Activated CD8-positive, alpha-beta T cell treated with anti-CD3 and anti-CD28 coated beads for 36 hours (primary cell): Measurements from ENCODE around the gene PPA2. TPM values are rescaled to one million over a fixed set of nuclear protein-coding genes. Genes with fewer than 3 reads are reported as not detected.

Experiments
- ATAC-seq: fragments of 200-7000 bp; cut with Tn5 transposase; one replicate; pipeline ENCODE4 v1.10.0; 2021; ENCODE audit warnings: mild to moderate bottlenecking, moderate library complexity
- CTCF ChIA-PET: fragments of 350-600 bp; sonication (Branson Sonifier 250); formaldehyde crosslinking; loops from one replicate; lab custom pipeline; 2021; ENCODE audit warnings: antibody characterized with exemption; lab: Charles Lee
- POLR2A ChIA-PET: fragments of 350-600 bp; sonication (Branson Sonifier 250); formaldehyde crosslinking; loops from one replicate; lab custom pipeline; 2021; ENCODE audit warnings: antibody characterized with exemption; lab: Charles Lee
- DNase-seq: peaks from one replicate; pipeline ENCODE4 v3.0.0-alpha.2; 2020
- H3K27ac Mint-ChIP-seq: one replicate; pipeline ENCODE4 v1.8.0; 2021; ENCODE audit warnings: mild to moderate bottlenecking, mixed read lengths
- H3K27me3 Mint-ChIP-seq: one replicate; pipeline ENCODE4 v1.8.0; 2021; ENCODE audit warnings: mixed read lengths
- H3K36me3 Mint-ChIP-seq: one replicate; pipeline ENCODE4 v1.8.0; 2021; ENCODE audit warnings: low read depth, mixed read lengths
- H3K4me1 Mint-ChIP-seq: one replicate; pipeline ENCODE4 v1.8.0; 2021; ENCODE audit warnings: low read depth, mixed read lengths
- H3K4me3 Mint-ChIP-seq: one replicate; pipeline ENCODE4 v1.8.0; 2021; ENCODE audit warnings: mild to moderate bottlenecking, moderate library complexity, mixed read lengths
- H3K9me3 Mint-ChIP-seq: one replicate; pipeline ENCODE4 v1.8.0; 2021; ENCODE audit warnings: mixed read lengths
- CTCF ChIP-seq: fragments of 200-600 bp; IDR thresholded peaks from one replicate; pipeline ENCODE4 v1.8.0; 2022; ENCODE audit warnings: antibody characterized with exemption, mild to moderate bottlenecking
- intact Hi-C: fragments of 100-400 bp; cut with micrococcal nuclease; formaldehyde crosslinking; loops from one replicate; pipeline ENCODE4 v1.10.0; 2022
- total RNA-seq, 2 experiments: library from RNA; stranded (reverse); gene quantifications; one replicate each; pipeline ENCODE4 v1.2.3, GENCODE V29; 2021

The PPA2 gene
- total RNA-seq, 2 experiments from 2014 or later, result 114 to 117 TPM

DNA sequence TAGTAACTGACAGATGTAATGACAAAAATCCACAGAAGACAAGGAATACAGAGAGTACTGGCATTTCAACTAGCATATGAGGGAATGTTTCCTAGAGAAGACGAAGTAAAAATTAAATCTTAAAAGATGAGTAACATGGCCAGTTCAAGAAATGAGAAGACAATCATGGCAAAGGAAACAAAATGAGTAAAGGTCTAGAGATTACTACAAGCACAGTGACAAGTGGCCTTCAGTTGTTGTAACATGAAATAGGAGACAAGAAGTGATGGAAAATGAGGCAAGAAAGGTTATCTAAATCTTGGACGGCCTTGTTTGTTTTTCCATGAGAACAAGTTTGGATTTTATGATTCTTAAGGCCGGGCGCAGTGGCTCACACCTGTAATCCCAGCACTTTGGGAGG lies 81.0 kb downstream of the PPA2 start:
- POLR2A ChIA-PET, result no interaction called here

DNA sequence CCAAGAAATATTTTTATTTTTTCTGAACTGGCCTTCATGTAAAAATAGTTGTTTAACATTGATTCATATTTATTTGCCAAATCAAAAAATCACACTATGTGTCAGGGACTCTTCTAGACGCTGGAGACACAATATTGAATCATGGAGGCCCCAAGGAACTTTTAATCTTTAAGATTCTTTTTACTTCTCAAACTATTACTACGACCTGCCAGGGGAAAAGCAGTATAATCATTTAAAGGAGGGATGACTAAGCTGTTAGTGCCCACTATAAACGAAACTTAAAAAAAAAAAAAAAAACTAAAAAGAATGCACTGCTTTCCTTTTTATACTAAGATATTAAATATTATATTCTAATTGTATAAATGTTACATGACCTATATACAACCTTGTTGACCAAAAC lies 84.7 kb downstream of the PPA2 start:
- POLR2A ChIA-PET, result no interaction called here
- no peaks in the 10 kb centered on the region for H3K4me1 Mint-ChIP-seq
- intact Hi-C loops, result no loop called here
- ATAC-seq (peak; percentile 34), DNase-seq (no peak)
- TF ChIP-seq CTCF, result no peak
- H3K27me3 Mint-ChIP-seq, result no peaks in the 10 kb centered on the region
- H3K9me3 Mint-ChIP-seq, result no peaks in the 10 kb centered on the region
- peaks cover 42% of the 10 kb centered on the region for H3K36me3 Mint-ChIP-seq
- H3K27ac Mint-ChIP-seq, result peak overlapping the region; percentile 59
- CTCF ChIA-PET, result no interaction called here
- H3K4me3 Mint-ChIP-seq, result no peak overlapping the region

More for the DNA sequence above, 81.0 kb downstream of the PPA2 start:
- H3K27me3 Mint-ChIP-seq, result no peaks in the 10 kb centered on the region
- H3K4me1 Mint-ChIP-seq, result no peaks in the 10 kb centered on the region
- H3K27ac Mint-ChIP-seq, result no peak overlapping the region
- H3K9me3 Mint-ChIP-seq, result no peaks in the 10 kb centered on the region
- ATAC-seq, result no peak
- CTCF ChIA-PET, result no interaction called here
- DNase-seq, result no peak
- intact Hi-C loops, result no loop called here
- H3K36me3 Mint-ChIP-seq, result peaks cover 36% of the 10 kb centered on the region
- H3K4me3 Mint-ChIP-seq, result no peak overlapping the region
- no peak for TF ChIP-seq CTCF

DNA sequence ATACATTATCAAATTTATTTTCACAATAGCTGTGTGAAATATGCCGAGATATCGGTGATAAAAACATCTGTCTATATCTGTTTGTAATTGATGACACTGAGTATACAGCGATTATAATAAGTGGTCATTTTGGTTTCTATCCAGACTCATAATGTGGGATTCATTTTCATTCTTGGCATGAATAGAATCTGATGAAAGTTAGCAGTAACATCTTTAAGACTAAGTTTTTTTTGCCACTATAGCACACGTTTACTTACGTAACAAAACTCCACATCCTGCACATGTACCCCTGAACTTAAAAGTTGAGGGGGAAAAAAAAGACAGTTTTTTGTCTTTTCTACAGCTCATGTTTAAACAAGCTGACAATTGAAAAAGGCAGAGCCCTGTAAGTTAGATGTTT lies 86.4 kb downstream of the PPA2 start:
- POLR2A ChIA-PET, result no interaction called here
- TF ChIP-seq CTCF, result no peak
- intact Hi-C loops, result no loop called here
- Mint-ChIP-seq H3K9me3 (no peaks in the 10 kb centered on the region), H3K4me1 (no peaks in the 10 kb centered on the region), H3K27ac (no peak overlapping the region), H3K4me3 (no peak overlapping the region), H3K27me3 (no peaks in the 10 kb centered on the region), H3K36me3 (peaks cover 45% of the 10 kb centered on the region)
- no peak for DNase-seq
- CTCF ChIA-PET, result no interaction called here
- no peak for ATAC-seq

GRCh38 chr4:105386012-105386411 lies 87.8 kb downstream of the PPA2 start:
- no peak for DNase-seq
- CTCF ChIA-PET, result interaction anchor here (0.8 to 1.8 kb wide), 2 partner anchors 11 to 244 kb away, joined by 3 to 7 read pairs; no protein-coding TSS in a partner anchor
- intact Hi-C loops, result no loop called here
- Mint-ChIP-seq H3K27ac (no peak overlapping the region), H3K27me3 (no peaks in the 10 kb centered on the region), H3K4me3 (no peak overlapping the region), H3K36me3 (peaks cover 42% of the 10 kb centered on the region), H3K9me3 (no peaks in the 10 kb centered on the region), H3K4me1 (no peaks in the 10 kb centered on the region)
- POLR2A ChIA-PET, result no interaction called here
- ATAC-seq, result no peak
- no peak for TF ChIP-seq CTCF

DNA sequence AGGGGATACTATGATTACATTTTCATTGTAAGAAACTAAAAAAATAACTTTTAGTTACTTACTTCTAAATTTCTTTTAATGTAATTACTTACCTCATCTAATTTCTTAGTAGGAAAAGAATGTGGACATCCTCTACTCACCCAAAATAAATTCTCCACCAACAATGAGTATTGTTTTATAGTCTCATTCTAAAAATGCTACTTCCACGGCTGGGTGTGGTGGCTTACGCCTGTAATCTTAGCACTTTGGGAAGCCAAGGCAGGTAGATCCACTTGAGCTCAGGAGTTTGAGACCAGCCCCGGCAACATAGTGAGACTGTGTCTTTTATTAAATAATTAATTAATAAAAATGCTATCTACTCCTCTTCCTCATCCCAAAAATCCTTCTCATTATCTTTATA lies 99.8 kb downstream of the PPA2 start:
- DNase-seq, result no peak
- Mint-ChIP-seq H3K27ac (no peak overlapping the region), H3K4me3 (no peak overlapping the region), H3K9me3 (no peaks in the 10 kb centered on the region), H3K27me3 (no peaks in the 10 kb centered on the region), H3K4me1 (no peaks in the 10 kb centered on the region), H3K36me3 (peaks cover 19% of the 10 kb centered on the region)
- no peak for TF ChIP-seq CTCF
- intact Hi-C loops, result no loop called here
- no peak for ATAC-seq
- POLR2A ChIA-PET, result no interaction called here
- CTCF ChIA-PET, result interaction anchor here (2.4 kb wide), 1 partner anchor 12 kb away, joined by 7 read pairs; no protein-coding TSS in a partner anchor
